AG04449 (cell line): ENCODE measurements around the gene SDK2.

Source experiments
- CTCF ChIA-PET: fragments of 350-600 bp; formaldehyde crosslinking; extraction: SDS; loops from one replicate; lab custom pipeline; 2021; ENCODE audit warnings: antibody characterized with exemption; lab: Yijun Ruan, JAX
- POLR2A ChIA-PET: fragments of 400-600, 350-600 bp; formaldehyde crosslinking; extraction: SDS; loops from one replicate; lab custom pipeline; 2020; ENCODE audit warnings: antibody characterized with exemption, inconsistent platforms; lab: Yijun Ruan, JAX
- DNase-seq: peaks from one replicate; pipeline ENCODE4 v3.0.0-alpha.2; 2010; ENCODE audit warnings: low read depth, low spot score
- H3K4me3 ChIP-seq: 2 replicates; pipeline ENCODE4 v1.5.1; 2011; ENCODE audit warnings: low read depth, mild to moderate bottlenecking, control low read depth, low read length
- TF ChIP-seq, protein P1 (sequence below): IDR thresholded peaks from one replicate; pipeline ENCODE4 v1.5.1; 2011; ENCODE audit warnings: mild to moderate bottlenecking, moderate library complexity, low read length, control low read depth, inconsistent platforms; ENCODE audit not compliant: insufficient read depth; ENCODE audit errors: missing control alignments

The SDK2 gene

DNA sequence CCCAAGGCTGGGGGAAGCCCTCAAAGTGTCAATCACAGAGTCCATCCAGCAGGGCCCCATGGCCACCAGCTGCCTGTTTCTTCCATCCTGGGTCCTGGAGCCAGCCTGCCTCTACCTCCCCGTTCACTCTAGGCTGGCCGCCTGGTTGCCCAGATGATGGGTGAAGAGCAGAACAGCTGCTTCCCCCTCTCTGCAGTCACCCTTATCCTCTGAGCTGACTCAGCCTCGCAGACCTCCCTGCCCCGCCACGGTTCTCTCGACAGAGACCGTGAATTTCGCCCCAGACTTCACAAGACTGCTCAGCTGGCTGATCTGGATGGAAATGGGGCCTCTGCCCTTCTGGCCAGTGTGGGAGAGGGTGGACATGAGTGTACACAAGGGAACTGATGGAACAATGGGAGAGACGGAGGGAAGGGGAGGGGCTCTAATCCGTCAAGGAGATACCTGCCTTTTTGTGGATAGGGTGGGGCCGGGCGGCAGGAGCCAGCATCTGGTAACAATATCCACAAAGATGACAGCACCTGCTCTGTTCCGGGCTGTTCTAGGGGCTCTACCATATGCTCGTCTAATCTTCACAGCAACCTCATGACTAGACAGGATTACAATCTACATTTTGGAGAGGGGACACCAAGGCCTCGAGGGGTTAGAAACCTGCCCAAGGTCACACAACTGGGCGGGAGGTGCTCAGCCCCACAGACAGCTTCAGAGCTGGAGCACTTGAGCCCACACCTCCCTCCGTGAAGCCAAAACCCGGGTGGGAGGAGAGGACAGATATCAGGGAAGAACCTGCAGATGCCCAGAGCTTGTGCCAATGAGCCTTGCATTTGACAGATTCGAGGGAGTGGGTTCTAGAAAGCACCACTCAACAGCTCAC lies 136.0 kb downstream of the SDK2 start:
- ChIA-PET POLR2A (no interaction called here), CTCF (no interaction called here)
- H3K4me3 ChIP-seq = no peak overlapping the region
- TF ChIP-seq, protein P1, sequence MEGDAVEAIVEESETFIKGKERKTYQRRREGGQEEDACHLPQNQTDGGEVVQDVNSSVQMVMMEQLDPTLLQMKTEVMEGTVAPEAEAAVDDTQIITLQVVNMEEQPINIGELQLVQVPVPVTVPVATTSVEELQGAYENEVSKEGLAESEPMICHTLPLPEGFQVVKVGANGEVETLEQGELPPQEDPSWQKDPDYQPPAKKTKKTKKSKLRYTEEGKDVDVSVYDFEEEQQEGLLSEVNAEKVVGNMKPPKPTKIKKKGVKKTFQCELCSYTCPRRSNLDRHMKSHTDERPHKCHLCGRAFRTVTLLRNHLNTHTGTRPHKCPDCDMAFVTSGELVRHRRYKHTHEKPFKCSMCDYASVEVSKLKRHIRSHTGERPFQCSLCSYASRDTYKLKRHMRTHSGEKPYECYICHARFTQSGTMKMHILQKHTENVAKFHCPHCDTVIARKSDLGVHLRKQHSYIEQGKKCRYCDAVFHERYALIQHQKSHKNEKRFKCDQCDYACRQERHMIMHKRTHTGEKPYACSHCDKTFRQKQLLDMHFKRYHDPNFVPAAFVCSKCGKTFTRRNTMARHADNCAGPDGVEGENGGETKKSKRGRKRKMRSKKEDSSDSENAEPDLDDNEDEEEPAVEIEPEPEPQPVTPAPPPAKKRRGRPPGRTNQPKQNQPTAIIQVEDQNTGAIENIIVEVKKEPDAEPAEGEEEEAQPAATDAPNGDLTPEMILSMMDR = no peak
- DNase-seq = no peak

DNA sequence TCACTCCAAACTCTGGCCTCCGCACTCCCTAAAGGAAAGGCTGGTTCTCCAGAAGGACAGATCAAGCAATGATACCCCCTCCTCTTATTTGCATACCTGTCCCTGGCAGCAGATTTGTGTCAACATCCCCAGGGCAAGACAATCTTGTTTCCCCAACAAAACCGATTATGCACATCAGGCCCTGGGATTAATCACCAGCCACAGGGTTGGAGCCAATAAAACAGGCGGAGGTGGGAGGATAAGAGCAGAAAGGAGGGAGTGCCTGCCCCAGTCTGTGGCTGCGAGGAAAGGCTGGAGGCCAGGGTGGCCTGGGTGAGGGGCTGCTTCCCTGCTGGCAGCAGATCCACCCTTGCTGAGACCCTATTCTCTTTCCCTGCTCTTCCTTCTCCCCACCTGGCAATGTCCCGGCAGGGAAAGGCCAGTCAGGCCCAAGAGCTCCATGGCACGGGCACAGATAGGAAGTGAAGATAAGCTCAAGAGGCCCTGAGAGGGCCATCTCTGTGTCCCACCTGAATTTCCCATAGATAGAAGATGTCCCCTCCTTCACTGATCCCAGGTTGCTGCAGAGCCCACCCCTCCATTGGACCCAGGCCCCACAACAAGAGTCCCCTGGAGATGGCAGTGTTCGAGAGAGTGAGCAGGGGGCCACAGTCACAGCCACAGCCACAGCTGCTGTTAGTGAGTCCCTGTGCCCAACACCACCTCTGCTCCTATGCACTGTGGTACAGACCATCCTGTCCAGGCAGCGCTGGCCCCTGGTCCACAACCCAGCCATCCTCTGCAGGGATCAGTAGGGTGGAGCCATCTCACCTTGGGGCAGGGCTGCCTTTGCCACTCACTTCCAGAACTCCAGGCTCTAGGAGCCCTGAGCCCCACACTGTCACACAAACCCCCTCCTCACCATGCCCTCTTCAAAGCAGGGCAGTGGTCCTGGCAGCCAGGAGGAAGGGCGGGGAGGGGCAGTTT lies 137.5 kb downstream of the SDK2 start:
- ChIA-PET CTCF (no interaction called here), POLR2A (no interaction called here)
- TF ChIP-seq, protein P1 = no peak
- H3K4me3 ChIP-seq = no peak overlapping the region
- no peak for DNase-seq

DNA sequence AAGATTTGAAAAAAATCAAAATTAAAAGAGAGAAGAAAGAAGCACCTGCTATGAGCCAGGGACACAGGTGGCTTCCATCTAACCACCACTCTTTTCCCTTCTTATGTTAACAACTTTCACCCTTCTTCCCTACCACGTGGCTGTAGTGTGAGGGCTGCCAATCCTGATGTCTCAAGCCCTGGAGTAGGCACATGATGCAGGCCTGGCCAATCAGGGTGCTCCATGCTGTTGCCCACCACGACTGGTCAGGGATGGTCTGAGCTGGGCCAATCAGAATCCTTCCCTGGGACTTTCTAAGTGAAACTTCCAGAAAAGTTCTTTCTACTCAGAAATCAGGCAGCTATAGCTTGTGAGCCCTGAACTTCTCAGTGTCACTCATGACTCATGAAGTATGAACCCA lies 140.7 kb downstream of the SDK2 start:
- ChIA-PET CTCF (no interaction called here), POLR2A (no interaction called here)
- no peak for DNase-seq
- H3K4me3 ChIP-seq = no peak overlapping the region
- TF ChIP-seq, protein P1 = no peak

DNA sequence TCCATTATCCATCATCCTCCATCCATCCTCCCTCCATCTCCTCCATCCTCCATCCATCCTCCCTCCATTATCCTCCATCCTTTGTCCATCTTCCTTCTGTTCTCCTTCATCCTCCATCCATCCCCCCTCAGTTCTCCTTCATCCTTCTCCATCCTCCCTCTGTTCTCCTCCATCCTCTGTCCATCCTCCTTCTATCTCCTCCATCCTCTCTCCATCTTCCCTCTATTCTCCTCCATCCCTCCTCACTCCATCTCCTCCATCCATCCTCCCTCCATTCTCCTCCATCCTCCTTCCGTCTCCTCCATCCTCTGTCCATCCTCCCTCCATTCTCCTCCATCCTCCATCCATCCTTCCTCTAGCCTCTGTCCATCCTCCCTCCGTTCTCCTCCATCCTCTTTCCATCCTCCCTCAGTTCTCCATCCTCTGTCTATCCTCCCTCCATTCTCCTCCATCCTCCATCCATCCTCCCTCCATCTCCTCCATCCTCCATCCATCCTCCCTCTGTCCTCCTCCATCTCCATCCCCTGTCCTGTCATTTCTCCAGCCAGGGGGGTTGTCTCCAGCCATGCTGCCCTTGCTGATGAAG lies 143.7 kb downstream of the SDK2 start:
- no peak overlapping the region for H3K4me3 ChIP-seq
- CTCF ChIA-PET = no interaction called here
- no peak for DNase-seq
- POLR2A ChIA-PET = no interaction called here
- TF ChIP-seq, protein P1 = no peak

DNA sequence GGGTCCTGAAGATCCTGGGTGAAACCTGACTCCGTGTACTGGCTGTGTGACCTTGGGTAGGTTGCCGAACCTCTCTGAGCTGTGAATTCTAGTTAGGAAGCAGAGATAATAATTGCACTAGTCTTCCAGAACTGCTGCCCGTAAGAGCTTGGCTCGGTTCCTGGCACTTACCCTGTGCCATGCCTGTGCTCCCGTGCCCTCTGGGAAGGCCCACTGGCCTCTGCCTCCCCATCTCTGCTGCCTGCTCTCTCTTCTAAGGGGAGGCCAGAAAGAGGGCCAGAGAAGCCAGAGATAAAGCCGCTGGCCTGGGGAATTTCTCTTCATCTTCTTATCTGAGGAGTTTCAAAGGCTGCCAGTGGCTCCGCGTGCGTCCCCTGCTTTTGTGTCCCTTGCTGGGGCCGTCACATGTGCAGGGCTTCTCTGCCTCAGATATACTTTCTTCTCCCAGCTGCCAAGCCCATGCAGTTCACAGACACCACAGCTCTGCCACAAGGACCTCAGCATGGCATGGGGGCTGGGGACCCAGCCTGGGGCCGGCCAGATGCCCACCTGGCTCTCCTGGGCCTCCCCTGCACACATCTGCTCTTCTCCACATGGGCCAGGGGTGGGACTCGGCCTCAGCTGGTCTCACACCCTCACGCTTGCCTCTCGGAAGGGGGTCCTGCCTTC lies 145.2 kb downstream of the SDK2 start:
- ChIA-PET CTCF (no interaction called here), POLR2A (no interaction called here)
- DNase-seq = no peak
- no peak overlapping the region for H3K4me3 ChIP-seq
- TF ChIP-seq, protein P1 = no peak
